ENCODE data around the gene MAP4K1.

GRCh38 chr19:38658462-38659306 is 40.9 kb upstream of the MAP4K1 start:
- TF ChIP-seq CTCF (IDR thresholded peaks at IDR 0.05; ENCODE audit: low read depth, low read length): no peak
- TF ChIP-seq EZH2phosphoT487 (IDR thresholded peaks at IDR 0.05; ENCODE audit: low read depth): no peak

Data from OCI-LY3 (cell line).